Islet of Langerhans (tissue), 1 donor: ENCODE data around the gene PCP4.
A peak's percentile ranks its signal among the peaks of the same experiment; 100 is the strongest.

Source experiments
- FAIRE-seq: peaks from one replicate; lab custom pipeline; 2011; peaks lifted over from hg19 to GRCh38; lab: Jason Lieb, UNC

Gene PCP4

GRCh38 chr21:39867198-39867650 lies at the start of gene PCP4:
PCP4 (plus strand) TSS chr21:39867438; CDS start chr21:39867502, 64 bp downstream.
- FAIRE-seq: peak; percentile 88

GRCh38 chr21:39818557-39818956 lies 48.7 kb upstream of the PCP4 start:
- FAIRE-seq: no peak

- FAIRE-seq: no peak
These were observed 45.2 kb upstream of the PCP4 start for GRCh38 chr21:39822042-39822441.

GRCh38 chr21:39825250-39825649 lies 42.0 kb upstream of the PCP4 start:
- no peak for FAIRE-seq

- FAIRE-seq: no peak
These were observed 32.7 kb upstream of the PCP4 start for GRCh38 chr21:39834543-39834942.

- no peak for FAIRE-seq
These were observed 29.3 kb upstream of the PCP4 start for GRCh38 chr21:39837861-39838359.

GRCh38 chr21:39840373-39841097 lies 26.7 kb upstream of the PCP4 start:
- FAIRE-seq: no peak

- peak; percentile 49 for FAIRE-seq
These were observed 24.3 kb upstream of the PCP4 start for GRCh38 chr21:39842741-39843459.

GRCh38 chr21:39843483-39843882 lies 23.8 kb upstream of the PCP4 start:
- no peak for FAIRE-seq

GRCh38 chr21:39843916-39844315 lies 23.3 kb upstream of the PCP4 start:
- no peak for FAIRE-seq

- no peak for FAIRE-seq
These were observed 21.6 kb upstream of the PCP4 start for GRCh38 chr21:39845571-39846130.

- FAIRE-seq: no peak
These were observed 19.4 kb upstream of the PCP4 start for GRCh38 chr21:39847877-39848276.

- FAIRE-seq: no peak
These were observed 18.1 kb upstream of the PCP4 start for GRCh38 chr21:39849014-39849655.

GRCh38 chr21:39850333-39850732 lies 16.9 kb upstream of the PCP4 start:
- no peak for FAIRE-seq

GRCh38 chr21:39851002-39851618 lies 16.1 kb upstream of the PCP4 start:
- FAIRE-seq: no peak

- FAIRE-seq: no peak
These were observed 15.1 kb upstream of the PCP4 start for GRCh38 chr21:39852021-39852721.

- no peak for FAIRE-seq
These were observed 14.3 kb upstream of the PCP4 start for GRCh38 chr21:39852726-39853500.

GRCh38 chr21:39854572-39854971 lies 12.7 kb upstream of the PCP4 start:
- FAIRE-seq: peak; percentile 27

- FAIRE-seq: no peak
These were observed 11.6 kb upstream of the PCP4 start for GRCh38 chr21:39855595-39855994.

GRCh38 chr21:39860600-39860999 lies 6.6 kb upstream of the PCP4 start:
- FAIRE-seq: no peak

GRCh38 chr21:39863111-39863510 lies 4.1 kb upstream of the PCP4 start:
- FAIRE-seq: no peak
